Fibroblast of the aortic adventitia (primary cell): ENCODE measurements around the gene VPS4A. TPM values are rescaled to one million over a fixed set of nuclear protein-coding genes. Genes with fewer than 3 reads are reported as not detected.

Experiments
- DNase-seq: peaks from one replicate; pipeline ENCODE4 v3.0.0-alpha.2; 2010; ENCODE audit warnings: low read depth
- H3K4me3 ChIP-seq: 2 replicates; pipeline ENCODE4 v1.5.1; 2011; ENCODE audit warnings: low read depth, mild to moderate bottlenecking, control low read depth, low read length, moderate library complexity
- CTCF ChIP-seq: IDR thresholded peaks from 2 replicates; pipeline ENCODE4 v1.5.1; 2011; ENCODE audit warnings: mild to moderate bottlenecking, low read length, control low read depth, inconsistent platforms; ENCODE audit not compliant: insufficient read depth
- total RNA-seq: library from RNA; depleted of rRNA; stranded (reverse); fragments of >200 nt; gene quantifications from 2 replicates; pipeline ENCODE4 v1.2.3, GENCODE V29; 2012; ENCODE audit warnings: low replicate concordance

The VPS4A gene
- total RNA-seq, 1 donor, result 31.2 TPM

DNA sequence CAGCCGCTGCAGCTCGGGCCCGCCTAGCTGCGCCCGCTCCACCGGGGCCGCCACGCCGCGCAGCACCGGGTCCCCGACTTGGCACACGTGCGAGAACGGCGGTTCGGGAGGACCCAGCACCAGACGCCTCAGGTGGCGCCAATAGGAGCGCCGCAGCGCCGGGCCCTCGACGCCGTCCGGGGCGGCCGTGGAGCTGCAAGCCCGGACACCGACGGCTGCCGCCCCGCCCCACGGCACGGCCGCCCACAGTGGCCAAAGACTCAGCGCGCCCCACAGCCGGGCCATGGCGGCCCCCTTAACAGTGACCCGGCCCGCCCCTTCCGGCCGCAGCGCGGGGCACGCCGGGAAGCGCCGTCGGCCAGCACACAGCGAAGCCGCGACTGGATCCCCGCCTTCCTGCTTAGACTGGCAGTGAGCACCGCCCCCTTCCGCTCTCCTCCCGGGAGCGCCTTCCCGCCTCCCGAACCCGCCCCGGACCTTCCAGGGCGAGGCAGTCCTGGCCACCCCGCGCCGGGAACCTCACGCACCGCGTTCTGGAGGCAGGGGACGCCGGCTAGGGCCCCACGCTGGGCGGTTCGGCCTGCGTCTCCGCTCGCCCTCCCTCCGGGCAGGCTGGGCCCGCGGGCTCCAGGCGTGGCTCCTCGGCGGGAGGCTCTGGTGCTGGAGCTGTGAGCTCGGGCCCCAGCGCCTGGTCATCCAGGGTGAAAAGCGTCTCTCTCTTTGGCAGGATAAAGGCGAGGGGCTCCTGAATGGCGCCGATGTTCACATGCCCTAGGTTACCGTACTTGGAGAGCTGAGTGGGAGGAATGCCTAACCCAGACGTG is 19.3 kb downstream of the VPS4A start, which contains the start of gene PDF:
Gene PDF, minus strand, starts transcription at position 303 of the 824 bp plus-strand sequence. Its CDS starts 18 bp downstream, at position 285.
- DNase-seq, result peak; percentile 88
- TF ChIP-seq CTCF, result no peak
- H3K4me3 ChIP-seq, result peak within 1 kb of the TSS; percentile 80

DNA sequence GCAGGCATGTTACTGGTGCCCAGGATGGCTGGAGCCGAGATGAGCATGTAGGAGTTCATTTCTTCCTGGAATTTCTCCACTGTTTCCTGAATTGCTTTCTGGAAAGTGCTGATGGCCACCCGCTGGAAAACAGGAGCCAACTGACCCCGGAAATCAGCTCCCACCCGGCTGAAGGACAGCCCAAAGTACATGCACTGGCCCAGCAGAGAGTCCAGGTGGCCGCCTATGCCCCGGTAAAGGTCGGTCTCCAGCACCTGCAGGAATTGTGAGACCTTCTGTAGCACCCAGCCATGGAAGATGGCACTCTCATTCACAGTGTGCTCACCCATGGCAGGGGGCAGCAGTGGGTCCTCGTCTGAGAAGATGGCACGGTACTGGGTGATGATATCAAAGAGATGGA is 23.5 kb downstream of the VPS4A start:
- H3K4me3 ChIP-seq, result no peak overlapping the region
- TF ChIP-seq CTCF, result no peak
- DNase-seq, result no peak

DNA sequence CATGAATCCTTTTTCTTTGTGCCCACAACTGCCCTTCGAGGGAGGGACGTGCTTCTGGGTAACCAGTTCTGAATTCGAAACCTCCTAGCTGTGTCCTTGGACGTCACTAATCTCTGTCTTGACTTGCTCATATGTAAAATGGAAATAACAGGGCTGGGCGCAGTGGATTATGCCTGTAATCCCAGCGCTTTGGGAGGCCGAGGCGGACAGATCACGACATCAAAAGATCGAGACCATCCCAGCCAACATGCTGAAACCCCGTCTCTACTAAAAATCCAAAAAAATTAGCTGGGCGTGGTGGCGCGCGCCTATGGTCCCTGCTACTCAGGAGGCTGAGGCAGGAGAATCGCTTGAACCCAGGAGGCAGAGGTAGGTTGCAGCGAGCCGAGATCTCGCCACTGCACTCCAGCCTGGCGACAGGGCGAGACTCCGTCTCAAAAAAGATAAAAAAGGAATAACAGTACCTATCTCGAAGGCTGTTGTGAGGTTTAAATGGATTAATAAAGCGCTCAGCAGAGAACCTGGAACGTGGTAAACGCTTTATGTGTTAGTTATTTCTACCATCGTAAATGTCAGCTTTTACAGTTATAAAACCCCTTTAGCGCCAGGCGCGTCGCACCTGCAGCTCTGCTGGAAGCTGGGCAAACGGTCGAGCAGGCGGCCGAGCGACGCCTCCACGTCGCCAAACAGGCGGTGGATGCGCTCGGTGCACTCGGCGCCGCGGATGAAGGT is 27.6 kb downstream of the VPS4A start:
- TF ChIP-seq CTCF, result no peak
- H3K4me3 ChIP-seq, result peak overlapping the region; percentile 92
- DNase-seq, result no peak

GRCh38 chr16:69339289-69340094 is 28.3 kb downstream of the VPS4A start, which contains the start of the genes COG8 and NIP7:
COG8 (minus strand) TSS chr16:69339564; CDS start chr16:69339552, 12 bp downstream.
NIP7 (plus strand) TSS chr16:69339772; CDS start chr16:69339830, 58 bp downstream.
- peak; percentile 99 for DNase-seq
- TF ChIP-seq CTCF, result peak; percentile 83

GRCh38 chr16:69340095-69340644 is 29.0 kb downstream of the VPS4A start:
- TF ChIP-seq CTCF, result no peak
- peak overlapping the region; percentile 92 for H3K4me3 ChIP-seq
- no peak for DNase-seq

More at GRCh38 chr16:69339289-69340094, 28.3 kb downstream of the VPS4A start, which contains the start of the genes COG8 and NIP7:
- peak within 1 kb of the TSS; percentile 92 for H3K4me3 ChIP-seq

GRCh38 chr16:69344171-69344570 is 33.0 kb downstream of the VPS4A start:
- no peak overlapping the region for H3K4me3 ChIP-seq
- DNase-seq, result no peak
- no peak for TF ChIP-seq CTCF
